ENCODE results near the gene HOTAIR.

The HOTAIR gene

GRCh38 chr12:53942467-53942997 is 32.2 kb downstream of the HOTAIR start:
- no peak for DNase-seq

GRCh38 chr12:53941750-53942149 is 33.0 kb downstream of the HOTAIR start:
- DNase-seq: no peak

GRCh38 chr12:53941187-53941586 is 33.6 kb downstream of the HOTAIR start:
- no peak for DNase-seq

GRCh38 chr12:53940443-53941014 is 34.2 kb downstream of the HOTAIR start:
- DNase-seq: no peak

GRCh38 chr12:53939141-53940108 is 35.3 kb downstream of the HOTAIR start:
- no peak for DNase-seq

- peak; percentile 9 for DNase-seq
Measured at GRCh38 chr12:53938326-53939140, 36.2 kb downstream of the HOTAIR start, which contains the start of gene HOXC13. HOXC13 (plus strand) TSS chr12:53938831; CDS start chr12:53938907, 76 bp downstream.

- DNase-seq: no peak
Measured at GRCh38 chr12:53937596-53938325, 37.0 kb downstream of the HOTAIR start.

- no peak for DNase-seq
Measured at GRCh38 chr12:53937099-53937498, 37.7 kb downstream of the HOTAIR start.

GRCh38 chr12:53935383-53936341 is 39.1 kb downstream of the HOTAIR start:
- DNase-seq: no peak

GRCh38 chr12:53932915-53933314 is 41.8 kb downstream of the HOTAIR start:
- no peak for DNase-seq

- DNase-seq: no peak
Measured at GRCh38 chr12:53931844-53932581, 42.7 kb downstream of the HOTAIR start.

GRCh38 chr12:53930591-53931255 is 44.0 kb downstream of the HOTAIR start:
- DNase-seq: no peak

- no peak for DNase-seq
Measured at GRCh38 chr12:53929527-53929926, 45.2 kb downstream of the HOTAIR start.

- DNase-seq: no peak
Measured at GRCh38 chr12:53928054-53928835, 46.5 kb downstream of the HOTAIR start.

GRCh38 chr12:53927220-53928029 is 47.3 kb downstream of the HOTAIR start:
- DNase-seq: no peak

- no peak for DNase-seq
Measured at GRCh38 chr12:53924521-53925405, 50.0 kb downstream of the HOTAIR start.
